Thymus (tissue), 11 donors: ENCODE results near the gene UAP1L1. TPM values are rescaled to one million over a fixed set of nuclear protein-coding genes. Genes with fewer than 3 reads are reported as not detected.
"Not testable (repeated sequence)": the region's sequence is repeated elsewhere in the genome, so short reads cannot be mapped to it uniquely, and the experiment has no call there.

ENCODE experiments used
- DNase-seq, 9 donors: peaks; one replicate each; pipeline ENCODE4 v3.0.0-alpha.2; 2013; ENCODE audit warnings: low spot score in 9 of 9, low read depth in 6 of 9, missing footprints in 1 of 9
- H3K27ac ChIP-seq, 2 donors: one replicate each; pipeline ENCODE4 v1.5.1; 2013; ENCODE audit warnings: control low read depth in 1 of 2, low read depth in 1 of 2, low read length in 1 of 2, mild to moderate bottlenecking in 1 of 2, moderate library complexity in 1 of 2
- H3K27me3 ChIP-seq, 2 donors: one replicate each; pipeline ENCODE4 v1.5.1; 2013; ENCODE audit warnings: low read length in 1 of 2; ENCODE audit not compliant: control insufficient read depth in 2 of 2, insufficient read depth in 1 of 2
- H3K36me3 ChIP-seq, 2 donors: one replicate each; pipeline ENCODE4 v1.5.1; 2013; ENCODE audit warnings: low read length in 1 of 2, mild to moderate bottlenecking in 1 of 2, moderate library complexity in 1 of 2; ENCODE audit not compliant: control insufficient read depth in 2 of 2, insufficient read depth in 2 of 2
- H3K4me1 ChIP-seq, 2 donors: one replicate each; pipeline ENCODE4 v1.5.1; 2013; ENCODE audit warnings: low read length in 2 of 2; ENCODE audit not compliant: control insufficient read depth in 2 of 2, insufficient read depth in 2 of 2
- H3K4me3 ChIP-seq, 2 donors: one replicate each; pipeline ENCODE4 v1.5.1; 2013; ENCODE audit warnings: low read length in 2 of 2, control low read depth in 1 of 2, mild to moderate bottlenecking in 1 of 2
- H3K9me3 ChIP-seq, 2 donors: one replicate each; pipeline ENCODE4 v1.5.1; 2013; ENCODE audit warnings: low read length in 1 of 2, mild to moderate bottlenecking in 1 of 2; ENCODE audit not compliant: control insufficient read depth in 2 of 2, insufficient read depth in 1 of 2
- WGBS: extraction: QIAGEN DNeasy Blood & Tissue Kit; methylation state at CpG from one replicate; pipeline ENCODE4 v1.1.7; 2013; 5-methylcytosine and 5-hydroxymethylcytosine counted together
- polyA plus RNA-seq: library from polyadenylated mRNA; stranded (reverse); fragments of 200-250 nt; gene quantifications from one replicate; pipeline ENCODE4 v1.2.3, GENCODE V29; 2013
- total RNA-seq: library from RNA; stranded (reverse); fragments of 120-200 nt; gene quantifications from one replicate; pipeline ENCODE4 v1.2.4, GENCODE V29; 2013
- donor health status: healthy.

Gene UAP1L1
- total and polyA plus RNA-seq, 2 donors: 1.9 to 9.4 TPM

DNA sequence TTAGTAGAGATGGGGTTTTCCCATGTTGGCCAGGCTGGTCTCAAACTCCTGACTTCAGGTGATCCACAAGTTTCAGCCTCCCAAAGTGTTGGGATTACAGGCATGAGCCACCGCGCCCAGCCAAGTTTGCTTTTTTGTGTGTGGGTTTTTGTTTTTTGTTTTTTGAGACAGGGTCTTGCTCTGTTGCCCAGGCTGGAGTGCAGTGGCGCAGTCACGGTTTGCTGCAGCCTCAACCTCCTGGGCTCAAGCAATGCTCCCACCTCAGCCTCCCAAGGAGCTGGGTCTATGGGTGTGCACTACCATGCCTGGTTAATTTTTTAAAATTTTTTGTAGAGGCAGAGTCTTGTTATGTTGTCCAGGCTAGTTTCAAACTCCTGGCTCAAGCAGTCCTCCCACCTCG, 43.8 kb upstream of the UAP1L1 start:
- 97% methylated on average over 5 of the region's 5 CpGs for WGBS
- not testable (repeated sequence) for H3K9me3 ChIP-seq, H3K4me3 ChIP-seq, H3K36me3 ChIP-seq, DNase-seq, H3K27ac ChIP-seq
- Histone ChIP-seq H3K27me3 (peaks cover 26 to 64% of the 10 kb centered on the region in 2 donors), H3K4me1 (peaks cover 13 to 49% of the 10 kb centered on the region in 2 donors)

DNA sequence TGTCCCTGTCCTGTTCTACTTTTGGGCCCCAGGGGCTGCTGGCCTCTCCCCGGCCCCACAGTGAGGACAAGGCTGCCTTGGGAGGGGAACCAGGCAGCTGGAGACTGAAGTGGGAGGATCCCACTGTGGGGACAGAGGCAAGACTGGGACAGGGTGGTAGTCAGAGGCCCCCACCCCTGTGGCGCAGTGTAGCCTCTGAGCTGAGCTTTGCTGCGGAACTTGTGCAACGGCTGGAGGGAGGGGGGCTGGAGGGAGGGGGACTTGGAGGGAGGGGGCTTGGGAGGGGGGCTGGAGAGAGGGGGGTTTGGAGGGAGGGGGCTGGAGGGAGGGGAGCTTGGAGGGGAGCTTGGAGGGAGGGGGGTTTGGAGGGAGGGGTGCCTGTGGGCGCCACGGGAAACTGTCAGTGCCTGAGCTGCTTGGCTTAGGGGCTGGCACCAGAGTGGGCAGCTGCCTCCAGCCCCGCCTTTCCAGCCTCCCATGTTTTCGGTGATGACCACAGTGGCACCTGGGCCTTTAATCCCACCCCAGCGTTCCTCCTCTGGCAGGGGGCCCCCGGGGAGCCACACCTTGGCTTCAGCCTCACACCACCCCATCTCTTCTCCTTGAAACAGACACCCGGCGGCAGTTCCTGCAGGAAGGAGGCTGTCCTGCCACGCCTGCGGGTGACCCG, 43.1 kb upstream of the UAP1L1 start:
- no peak overlapping the region for H3K4me3 ChIP-seq
- H3K9me3 ChIP-seq: no peaks in the 10 kb centered on the region
- 8% methylated on average over 15 of the region's 15 CpGs for WGBS
- H3K27me3 ChIP-seq: peaks cover 26 to 62% of the 10 kb centered on the region in 2 donors
- DNase-seq: no peak
- no peaks in the 10 kb centered on the region for H3K36me3 ChIP-seq
- H3K4me1 ChIP-seq: peaks cover 8 to 42% of the 10 kb centered on the region in 2 donors
- no peak overlapping the region for H3K27ac ChIP-seq

DNA sequence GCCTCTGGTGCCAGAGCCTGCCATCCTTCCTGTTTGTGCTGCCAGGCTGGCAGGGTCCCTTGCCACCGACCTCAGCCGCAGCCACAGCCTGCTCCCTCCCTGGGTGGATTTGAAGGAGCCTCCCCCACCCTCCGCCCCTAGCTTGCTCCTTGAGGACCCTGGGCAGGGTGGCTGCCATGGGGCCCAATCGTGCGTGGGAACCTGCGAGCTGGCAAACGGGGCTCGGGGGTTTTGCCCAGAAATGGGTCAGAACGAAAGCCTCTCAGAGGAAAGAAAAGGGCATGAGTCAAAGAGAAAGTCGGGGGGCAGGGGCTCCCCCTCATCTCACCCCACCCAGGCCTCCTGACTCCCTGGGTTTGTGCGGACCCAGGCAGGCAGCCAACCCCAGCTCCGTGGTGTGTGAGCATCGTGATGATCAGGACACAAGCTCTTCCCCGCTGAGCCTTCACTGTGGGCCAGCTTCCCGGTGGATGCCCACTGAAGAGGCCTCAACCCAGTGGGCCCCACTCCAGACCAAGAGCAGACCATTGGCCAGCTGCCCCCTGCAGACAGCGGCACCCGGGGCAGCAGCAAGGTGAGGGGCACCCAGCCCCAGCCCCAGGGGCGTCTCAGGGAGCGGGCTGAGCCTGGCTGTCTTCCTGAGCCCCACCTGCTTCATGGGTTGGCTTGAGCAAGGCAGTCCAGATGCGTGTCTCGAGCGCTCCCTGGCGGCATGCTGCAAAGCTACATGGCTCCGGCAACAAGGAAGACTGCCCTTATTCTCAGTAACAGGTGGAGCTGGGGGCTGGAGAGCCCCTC, 42.4 kb upstream of the UAP1L1 start:
- WGBS: 2% methylated on average over 24 of the region's 24 CpGs
- peak; percentile 68 to 93 (median 78) for DNase-seq
- Histone ChIP-seq H3K36me3 (no peaks in the 10 kb centered on the region), H3K27me3 (peaks cover 23 to 56% of the 10 kb centered on the region in 2 donors), H3K4me1 (peaks cover 7 to 35% of the 10 kb centered on the region in 2 donors), H3K27ac (peak overlapping the region in 1 of 2 donors; percentile 8), H3K4me3 (no peak overlapping the region), H3K9me3 (no peaks in the 10 kb centered on the region)

DNA sequence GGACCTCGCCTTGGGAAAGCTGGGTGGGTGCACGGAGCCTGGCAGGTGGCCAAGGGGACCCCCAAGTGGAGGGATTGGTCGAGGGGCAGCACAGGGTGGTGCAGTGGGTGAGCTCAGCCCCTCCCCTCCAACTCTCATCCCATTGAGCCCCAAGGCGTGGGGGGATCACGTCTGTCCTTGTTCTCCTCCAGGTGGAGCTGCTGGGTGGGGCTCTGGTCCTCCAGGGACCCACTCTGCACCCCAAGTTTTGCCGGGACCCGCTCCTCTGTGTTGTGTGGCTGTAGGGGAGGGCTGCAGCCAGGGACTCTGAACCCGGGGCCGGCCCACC, 41.8 kb upstream of the UAP1L1 start:
- no peak for DNase-seq
- peaks cover 19 to 53% of the 10 kb centered on the region in 2 donors for H3K27me3 ChIP-seq
- H3K4me3 ChIP-seq: no peak overlapping the region
- no peaks in the 10 kb centered on the region for H3K9me3 ChIP-seq
- H3K36me3 ChIP-seq: no peaks in the 10 kb centered on the region
- WGBS: 46% methylated on average over 9 of the region's 9 CpGs
- H3K4me1 ChIP-seq: peaks cover 4 to 29% of the 10 kb centered on the region in 2 donors
- H3K27ac ChIP-seq: no peak overlapping the region

DNA sequence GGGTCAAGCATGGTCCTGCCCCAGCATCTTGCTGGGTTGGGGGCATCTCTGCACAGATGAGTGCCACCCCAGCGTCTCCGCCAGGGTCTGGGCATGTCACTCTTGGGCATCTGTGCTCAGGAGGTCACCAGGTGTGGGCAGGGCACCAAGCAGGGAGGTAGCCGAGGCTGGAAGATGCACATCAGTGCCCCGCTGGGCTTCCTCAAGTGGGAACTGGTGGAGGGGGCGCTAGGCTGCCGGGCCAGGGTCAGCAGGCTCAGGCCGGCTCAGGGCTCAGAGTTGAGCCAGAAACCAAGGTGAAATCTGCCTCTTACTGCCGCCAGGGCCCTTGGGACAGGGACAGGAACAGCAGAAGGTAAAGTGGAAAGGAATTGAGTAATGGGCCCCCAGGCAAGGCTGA, 41.4 kb upstream of the UAP1L1 start:
- Histone ChIP-seq H3K4me3 (no peak overlapping the region), H3K36me3 (no peaks in the 10 kb centered on the region), H3K4me1 (peaks cover 4 to 25% of the 10 kb centered on the region in 2 donors), H3K27ac (no peak overlapping the region), H3K27me3 (peaks cover 16 to 53% of the 10 kb centered on the region in 2 donors), H3K9me3 (no peaks in the 10 kb centered on the region)
- no peak for DNase-seq
- WGBS: 94% methylated on average over 8 of the region's 8 CpGs

DNA sequence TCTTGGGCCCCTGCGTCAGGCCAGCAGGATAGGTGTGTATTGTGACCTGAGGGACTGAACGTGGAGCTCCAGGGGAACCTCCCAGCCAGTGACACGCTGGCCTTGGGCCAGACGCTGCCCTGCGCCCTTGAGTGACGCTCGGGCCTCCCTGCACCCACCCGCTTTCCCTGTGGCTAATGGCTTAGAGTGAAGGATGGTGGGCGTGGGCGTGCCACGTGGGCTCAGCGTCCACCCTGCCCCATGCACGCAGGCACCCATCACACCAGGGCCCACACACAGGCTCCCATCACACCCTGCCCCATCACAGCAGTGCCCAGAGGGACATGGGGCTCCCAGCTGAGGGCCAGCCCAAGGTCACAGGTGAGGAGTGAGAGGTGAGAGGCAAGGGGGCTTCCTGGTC, 40.3 kb upstream of the UAP1L1 start:
- no peaks in the 10 kb centered on the region for H3K9me3 ChIP-seq
- H3K36me3 ChIP-seq: no peaks in the 10 kb centered on the region
- WGBS: 94% methylated on average over 13 of the region's 13 CpGs
- DNase-seq: no peak
- H3K4me1 ChIP-seq: peaks cover 4 to 21% of the 10 kb centered on the region in 2 donors
- no peak overlapping the region for H3K4me3 ChIP-seq
- H3K27me3 ChIP-seq: peaks cover 5 to 53% of the 10 kb centered on the region in 2 donors
- H3K27ac ChIP-seq: no peak overlapping the region

DNA sequence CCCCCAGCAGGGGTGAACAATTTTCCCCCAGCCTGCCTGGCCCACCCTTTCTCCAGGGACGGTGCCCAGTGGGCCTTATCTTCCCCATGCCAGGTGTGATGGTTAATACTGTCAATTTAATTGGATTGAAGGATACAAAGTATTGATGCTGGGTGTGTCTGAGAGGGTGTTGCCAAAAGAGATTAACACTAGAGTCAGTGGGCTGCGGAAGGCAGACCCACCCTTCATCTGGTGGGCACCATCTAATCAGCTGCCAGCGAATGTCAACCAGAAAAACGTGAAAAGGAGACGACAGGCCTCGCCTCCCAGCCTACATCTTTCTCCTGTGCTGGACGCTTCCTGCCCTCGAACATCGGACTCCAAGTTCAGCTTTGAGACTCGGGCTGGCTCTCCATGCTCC, 39.8 kb upstream of the UAP1L1 start:
- H3K4me3 ChIP-seq: no peak overlapping the region
- H3K27ac ChIP-seq: no peak overlapping the region
- WGBS: 96% methylated on average over 10 of the region's 10 CpGs
- H3K36me3 ChIP-seq: no peaks in the 10 kb centered on the region
- peaks cover under 1 to 17% of the 10 kb centered on the region in 2 donors for H3K4me1 ChIP-seq
- no peak for DNase-seq
- no peaks in the 10 kb centered on the region for H3K9me3 ChIP-seq
- H3K27me3 ChIP-seq: peaks cover 3 to 49% of the 10 kb centered on the region in 2 donors

DNA sequence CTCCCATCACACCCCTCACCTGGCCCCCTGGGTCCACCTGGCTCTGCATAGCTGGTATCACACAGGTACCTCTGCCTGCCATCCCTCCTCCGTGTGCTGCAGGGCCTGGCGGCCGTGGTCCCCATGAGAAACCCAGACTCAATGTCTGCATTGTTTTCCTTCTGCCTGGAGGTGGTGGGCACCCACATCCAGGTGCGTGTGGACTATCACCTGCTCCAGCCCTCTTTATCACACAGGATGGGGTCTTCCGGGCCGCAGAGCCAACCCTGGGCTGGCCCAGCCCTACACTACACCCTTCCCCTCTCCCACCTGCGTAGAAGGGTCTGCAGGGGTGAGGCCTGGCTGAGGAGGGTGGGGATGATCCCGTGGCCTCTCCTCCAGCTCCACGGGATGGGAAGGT, 38.4 kb upstream of the UAP1L1 start:
- no peak for DNase-seq
- Histone ChIP-seq H3K27me3 (peaks cover 15 to 52% of the 10 kb centered on the region in 2 donors), H3K4me1 (peaks cover 0 to 12% of the 10 kb centered on the region in 2 donors), H3K9me3 (no peaks in the 10 kb centered on the region), H3K36me3 (no peaks in the 10 kb centered on the region), H3K4me3 (no peak overlapping the region), H3K27ac (no peak overlapping the region)
- WGBS: 98% methylated on average over 9 of the region's 9 CpGs

DNA sequence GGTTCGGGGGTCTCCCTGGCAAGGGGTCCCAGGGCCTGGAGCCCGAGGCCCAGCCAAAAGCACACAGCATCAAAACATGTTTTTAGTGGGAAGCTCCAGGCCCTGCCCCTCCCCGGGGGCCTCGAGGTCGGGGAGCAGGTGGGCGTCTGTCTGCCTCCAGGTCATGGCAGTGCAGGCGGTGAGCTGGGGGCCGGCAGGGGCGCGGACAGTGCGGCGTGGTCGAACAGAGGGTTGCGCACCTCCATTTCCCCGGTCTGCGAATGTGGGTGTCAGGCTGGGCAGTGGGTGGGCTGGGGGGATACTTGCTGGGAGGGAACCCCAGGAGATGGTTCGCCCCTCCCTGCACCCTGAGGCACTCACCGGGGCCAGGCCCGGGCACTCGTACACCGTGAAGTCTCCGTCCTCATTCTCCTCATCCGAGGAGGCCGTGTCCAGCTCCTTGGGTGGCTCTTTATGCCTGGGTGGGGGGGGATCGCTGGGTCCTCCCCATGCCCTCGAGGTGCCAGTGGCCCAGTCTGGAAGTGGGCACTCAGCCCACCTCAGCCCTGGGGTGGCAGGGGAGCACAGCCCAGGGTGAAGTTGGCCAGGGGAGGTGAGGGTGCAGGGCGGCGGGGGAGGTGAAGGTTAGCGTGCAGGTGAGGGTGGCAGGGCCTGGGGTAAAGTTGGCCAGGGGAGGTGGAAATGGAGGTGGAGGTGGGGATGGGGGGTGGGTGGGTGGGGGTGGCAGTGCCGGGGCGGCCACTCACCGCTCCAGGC, 37.5 kb upstream of the UAP1L1 start:
- peaks cover 0 to 4% of the 10 kb centered on the region in 2 donors for H3K9me3 ChIP-seq
- H3K36me3 ChIP-seq: no peaks in the 10 kb centered on the region
- H3K27ac ChIP-seq: no peak overlapping the region
- 97% methylated on average over 32 of the region's 32 CpGs for WGBS
- DNase-seq: no peak
- no peak overlapping the region for H3K4me3 ChIP-seq
- H3K4me1 ChIP-seq: peaks cover 0 to 15% of the 10 kb centered on the region in 2 donors
- peaks cover 21 to 54% of the 10 kb centered on the region in 2 donors for H3K27me3 ChIP-seq
